Spleen (tissue), 7 donors: Measurements from ENCODE around the gene SETD7.

ENCODE experiments used
- CTCF ChIP-seq, 11 experiments: fragments of 200-600 bp in 7 of 11; fragments of 450-650 bp in 4 of 11; sonication (generic) in 4 of 11; IDR thresholded peaks in 8 of 11; conservative IDR thresholded peaks in 3 of 11; 1 replicate in 7 of 11; 2 replicates in 4 of 11; pipeline versions ENCODE4 v1.4.0 to v1.8.0; 2016 to 2021; ENCODE audit warnings: antibody characterized with exemption in 11 of 11, inconsistent platforms in 4 of 11, mild to moderate bottlenecking in 1 of 11
- POLR2A ChIP-seq, 3 donors: fragments of 450-650 bp; IDR thresholded peaks; one replicate each; pipeline ENCODE4 v1.5.1; 2017; ENCODE audit warnings: antibody characterized with exemption in 3 of 3, mild to moderate bottlenecking in 1 of 3
- donor health status: DM: no; HTN: no; CAD: no; lungs with moderate emphysema.
- donor health status: DM: no; HTN: no; CAD: no.
- donor health status: DM: no; HTN: no; CAD: no.

GRCh38 chr4:139584013-139584412 is 28.0 kb upstream of the SETD7 start:
- TF ChIP-seq CTCF (IDR thresholded peaks at IDR 0.05 in 8 of 11, conservative IDR thresholded peaks at IDR 0.05 in 3 of 11) (no peak), POLR2A (IDR thresholded peaks at IDR 0.05) (no peak)
